ENCODE measurements around the gene CD164. TPM values are rescaled to one million over a fixed set of nuclear protein-coding genes. Genes with fewer than 3 reads are reported as not detected.
"Not testable (repeated sequence)": the region's sequence is repeated elsewhere in the genome, so short reads cannot be mapped to it uniquely, and the experiment has no call there.

Gene CD164
- total RNA-seq, 3 donors from 2014 or later, result 337 to 845 (median 513) TPM

DNA sequence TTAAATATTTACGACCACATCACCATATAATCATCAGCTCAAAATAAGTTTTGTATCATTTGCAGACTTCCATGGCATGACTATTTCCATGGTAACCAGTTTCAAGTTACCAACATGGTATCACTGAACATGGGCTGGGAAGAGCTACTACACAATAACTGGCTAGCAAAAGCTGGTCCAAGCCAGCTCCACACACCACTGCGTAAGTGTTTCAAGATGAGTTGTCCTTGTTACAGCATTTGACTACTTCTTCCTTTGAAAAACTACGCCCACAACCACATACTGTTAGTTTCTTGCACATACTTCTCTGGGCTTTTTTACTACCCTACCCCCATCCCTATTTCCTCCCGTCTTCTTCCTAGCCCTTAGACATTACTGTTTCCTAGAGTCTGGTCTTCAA, 8.5 kb downstream of the CD164 start:
- H3K4me1 ChIP-seq (ENCODE audit: low read depth), result peaks cover 1% of the 10 kb centered on the region
- intact Hi-C loops (cut with DNase I, micrococcal nuclease), result no loop called here
- peak; percentile 47 for ATAC-seq

DNA sequence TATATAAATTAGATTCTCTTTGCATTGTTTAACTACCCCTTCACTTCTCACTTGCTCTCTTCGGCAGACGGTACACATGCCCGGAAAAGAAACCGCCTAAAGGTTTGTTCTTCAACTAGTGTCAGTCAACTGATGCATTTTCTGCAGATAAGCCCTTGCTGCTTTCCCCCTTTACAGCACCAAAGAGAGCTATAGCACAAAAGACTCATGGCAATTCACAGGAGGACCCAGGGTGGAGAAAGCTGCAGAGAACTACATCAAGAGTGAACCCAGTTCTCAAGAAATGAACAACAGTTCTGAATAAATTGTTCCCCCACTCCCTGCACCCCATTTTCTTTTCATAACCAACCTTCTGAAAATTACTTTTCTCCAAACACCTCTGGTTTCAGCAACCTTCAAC, 8.9 kb downstream of the CD164 start:
- Histone ChIP-seq H3K9me3 (no peaks in the 10 kb centered on the region), H3K4me1 (ENCODE audit: low read depth) (no peaks in the 10 kb centered on the region), H3K4me3 (no peak overlapping the region), H3K36me3 (ENCODE audit: low read depth) (peaks cover 9% of the 10 kb centered on the region)
- ATAC-seq, result no peak
- intact Hi-C loops (cut with DNase I, micrococcal nuclease), result no loop called here
- no peak for DNase-seq
- no peak for TF ChIP-seq CTCF (IDR thresholded peaks at IDR 0.05)

More for the DNA sequence above, 8.5 kb downstream of the CD164 start:
- Histone ChIP-seq H3K4me3 (no peak overlapping the region), H3K36me3 (ENCODE audit: low read depth) (peaks cover 9% of the 10 kb centered on the region), H3K9me3 (no peaks in the 10 kb centered on the region)
- no peak for DNase-seq
- no peak for TF ChIP-seq CTCF (IDR thresholded peaks at IDR 0.05)

DNA sequence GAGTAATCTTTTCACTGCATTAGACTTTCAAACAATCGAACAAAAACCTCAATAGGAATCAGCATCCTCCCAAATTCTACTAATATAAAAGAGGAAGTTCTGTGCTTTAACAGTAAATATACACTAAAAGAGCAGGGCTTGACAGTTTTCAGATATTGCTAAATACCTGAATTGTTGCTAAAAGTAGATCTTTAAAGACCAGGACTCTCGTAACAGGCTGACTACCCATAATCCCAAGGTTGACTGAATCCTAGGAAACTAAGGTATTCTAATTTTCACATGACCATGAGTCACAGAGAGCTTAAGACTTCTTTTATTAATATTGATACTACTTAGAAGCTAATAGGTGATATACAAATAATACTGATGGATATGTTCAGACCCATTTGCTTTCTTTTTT, 10.1 kb downstream of the CD164 start:
- Histone ChIP-seq H3K4me1 (ENCODE audit: low read depth) (no peaks in the 10 kb centered on the region), H3K9me3 (no peaks in the 10 kb centered on the region), H3K4me3 (no peak overlapping the region), H3K36me3 (ENCODE audit: low read depth) (peaks cover 9% of the 10 kb centered on the region)
- DNase-seq, result no peak
- no peak for ATAC-seq
- TF ChIP-seq CTCF (IDR thresholded peaks at IDR 0.05), result no peak
- intact Hi-C loops (cut with DNase I, micrococcal nuclease), result no loop called here

DNA sequence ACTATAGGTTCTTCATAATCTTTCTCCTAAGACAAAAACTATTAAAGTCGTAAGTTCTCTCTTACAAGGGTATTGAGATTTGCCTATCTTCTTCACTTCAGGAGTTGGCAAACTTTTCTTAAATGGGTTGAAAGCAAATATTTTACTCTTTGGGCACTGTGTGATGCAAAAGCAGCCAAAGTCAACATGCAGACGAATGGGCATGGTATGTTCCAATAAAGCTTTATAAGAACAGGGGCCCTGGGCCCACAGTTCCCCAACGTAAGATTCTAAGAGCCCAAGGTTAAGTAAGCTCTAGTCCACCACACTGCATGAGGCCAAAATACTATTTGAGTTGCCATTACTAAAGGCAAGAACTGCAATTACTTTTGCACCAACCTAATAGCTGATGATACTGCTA, 11.5 kb downstream of the CD164 start:
- peaks cover 9% of the 10 kb centered on the region for H3K36me3 ChIP-seq (ENCODE audit: low read depth)
- no peak for ATAC-seq
- intact Hi-C loops (cut with DNase I, micrococcal nuclease), result no loop called here

DNA sequence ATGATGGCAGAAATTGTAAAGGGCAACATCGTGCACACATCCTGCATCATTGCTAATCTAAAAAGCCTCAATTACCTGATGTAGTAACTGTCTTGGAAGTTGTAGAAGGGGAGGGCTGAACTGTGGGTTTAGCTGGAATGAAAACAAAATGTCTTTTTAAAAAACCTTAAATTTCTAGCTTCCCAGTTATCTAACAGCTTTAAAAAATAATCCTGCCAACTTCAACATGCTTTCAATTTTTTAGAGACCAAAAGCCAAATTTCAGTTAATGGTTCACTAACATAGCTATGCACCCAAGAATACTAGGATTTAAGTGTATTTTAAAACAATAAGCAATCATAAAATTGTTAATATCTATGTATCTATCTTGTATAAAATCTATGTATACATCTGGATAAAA, 11.9 kb downstream of the CD164 start:
- DNase-seq (no peak), ATAC-seq (no peak)
- TF ChIP-seq CTCF (IDR thresholded peaks at IDR 0.05), result no peak
- Histone ChIP-seq H3K4me3 (no peak overlapping the region), H3K36me3 (ENCODE audit: low read depth) (peaks cover 9% of the 10 kb centered on the region), H3K4me1 (ENCODE audit: low read depth) (no peaks in the 10 kb centered on the region), H3K9me3 (no peaks in the 10 kb centered on the region)
- intact Hi-C loops (cut with DNase I, micrococcal nuclease), result no loop called here

More for the DNA sequence above, 11.5 kb downstream of the CD164 start:
- DNase-seq, result no peak
- H3K4me1 ChIP-seq (ENCODE audit: low read depth), result no peaks in the 10 kb centered on the region
- no peak for TF ChIP-seq CTCF (IDR thresholded peaks at IDR 0.05)
- no peak overlapping the region for H3K4me3 ChIP-seq
- H3K9me3 ChIP-seq, result no peaks in the 10 kb centered on the region

DNA sequence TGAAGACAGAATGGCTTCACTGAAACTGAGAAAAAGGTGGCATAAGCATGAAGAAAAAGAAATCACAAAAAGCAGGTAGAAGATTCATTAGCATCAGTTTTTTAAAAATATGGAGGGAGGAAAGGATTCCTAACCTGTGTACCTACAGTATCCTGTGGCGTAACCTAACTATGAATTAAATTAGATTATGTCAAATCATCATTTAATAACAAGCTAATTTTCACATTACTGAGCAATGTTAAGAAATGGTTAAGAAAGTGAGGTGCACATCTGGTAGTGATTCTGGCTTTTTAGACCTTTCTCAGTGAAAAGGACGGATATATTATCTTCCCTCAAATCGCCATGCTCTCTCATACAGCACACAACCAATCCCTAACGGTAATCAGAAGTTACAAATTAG, 12.5 kb downstream of the CD164 start:
- intact Hi-C loops (cut with DNase I, micrococcal nuclease), result no loop called here

DNA sequence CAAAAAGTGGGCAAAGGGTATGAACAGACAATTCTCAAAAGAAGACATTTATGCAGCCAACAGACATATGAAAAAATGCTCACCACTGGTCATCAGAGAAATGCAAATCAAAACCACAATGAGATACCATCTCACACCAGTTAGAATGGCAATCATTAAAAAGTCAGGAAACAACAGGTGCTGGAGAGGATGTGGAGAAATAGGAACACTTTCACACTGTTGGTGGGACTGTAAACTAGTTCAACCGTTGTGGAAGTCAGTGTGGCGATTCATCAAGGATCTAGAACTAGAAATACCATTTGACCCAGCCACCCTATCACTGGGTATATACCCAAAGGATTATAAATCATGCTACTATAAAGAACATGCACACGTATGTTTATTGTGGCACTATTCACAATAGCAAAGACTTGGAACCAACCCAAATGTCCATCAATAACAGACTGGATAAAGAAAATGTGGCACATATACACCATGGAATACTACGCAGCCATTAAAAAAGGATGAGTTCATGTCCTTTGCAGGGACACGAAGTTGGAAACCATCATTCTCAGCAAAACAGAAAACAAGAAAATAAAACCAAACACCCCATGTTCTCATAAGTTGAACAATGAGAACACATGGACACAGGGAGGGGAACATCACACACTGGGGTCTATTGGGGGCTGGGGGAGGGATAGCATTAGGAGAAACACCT, 17.7 kb downstream of the CD164 start:
- H3K4me1 ChIP-seq (ENCODE audit: low read depth); ATAC-seq; H3K36me3 ChIP-seq (ENCODE audit: low read depth); DNase-seq; H3K9me3 ChIP-seq; intact Hi-C loops (cut with DNase I, micrococcal nuclease); H3K4me3 ChIP-seq: not testable (repeated sequence)

More for the DNA sequence above, 12.5 kb downstream of the CD164 start:
- peaks cover 9% of the 10 kb centered on the region for H3K36me3 ChIP-seq (ENCODE audit: low read depth)
- H3K9me3 ChIP-seq, result no peaks in the 10 kb centered on the region
- ATAC-seq (no peak), DNase-seq (no peak)
- TF ChIP-seq CTCF (IDR thresholded peaks at IDR 0.05), result no peak
- H3K4me1 ChIP-seq (ENCODE audit: low read depth), result no peaks in the 10 kb centered on the region
- H3K4me3 ChIP-seq, result no peak overlapping the region
